H1 (cell line): ENCODE data around the gene SOCS7. TPM values are rescaled to one million over a fixed set of nuclear protein-coding genes. Genes with fewer than 3 reads are reported as not detected.
A peak's percentile ranks its signal among the peaks of the same experiment; 100 is the strongest.

Experiments used
- ASH2L ChIP-seq: fragments of 200-600, 300-600 bp; sonication (generic); IDR thresholded peaks from one replicate; pipeline ENCODE4 v1.7.1; 2017; ENCODE audit warnings: low read length
- CHD2 ChIP-seq: IDR thresholded peaks from 2 replicates; pipeline ENCODE4 v1.6.1; 2012; ENCODE audit warnings: low read length, improper control_type of control experiment
- CTBP2 ChIP-seq: IDR thresholded peaks from 2 replicates; pipeline ENCODE4 v1.7.0; 2011; ENCODE audit warnings: borderline replicate concordance, mild to moderate bottlenecking, moderate library complexity, mixed read lengths, low read length; ENCODE audit not compliant: insufficient read depth, insufficient read length
- EP300 ChIP-seq, 2 experiments: IDR thresholded peaks; 1 replicate in 1 of 2; 2 replicates in 1 of 2; pipeline ENCODE4 v1.6.1; 2011 to 2012; ENCODE audit warnings: low read depth in 2 of 2, low read length in 2 of 2, mild to moderate bottlenecking in 2 of 2, borderline replicate concordance in 1 of 2, inconsistent platforms in 1 of 2, moderate library complexity in 1 of 2
- HDAC6 ChIP-seq: IDR thresholded peaks from one replicate; pipeline ENCODE4 v1.7.1; 2012; ENCODE audit warnings: low read depth, mild to moderate bottlenecking, inconsistent platforms, low read length, moderate library complexity
- KDM1A ChIP-seq: fragments of 200-600, 300-600 bp; sonication (generic); IDR thresholded peaks from 2 replicates; pipeline ENCODE4 v1.7.1; 2016; ENCODE audit warnings: mild to moderate bottlenecking, low read length, borderline replicate concordance
- RXRA ChIP-seq: IDR thresholded peaks from 2 replicates; pipeline ENCODE4 v1.6.1; 2011; ENCODE audit warnings: low read depth, mild to moderate bottlenecking, low read length, moderate library complexity; ENCODE audit not compliant: insufficient read depth
- SIN3A ChIP-seq, 2 experiments: IDR thresholded peaks in 1 of 2; conservative IDR thresholded peaks in 1 of 2; 2 replicates each; pipeline ENCODE4 v1.6.1; 2011 to 2012; ENCODE audit warnings: low read length in 2 of 2, improper control_type of control experiment in 1 of 2, low read depth in 1 of 2, mild to moderate bottlenecking in 1 of 2
- SP1 ChIP-seq: IDR thresholded peaks from 2 replicates; pipeline ENCODE4 v1.6.1; 2011; ENCODE audit warnings: low read depth, low read length
- SRF ChIP-seq: IDR thresholded peaks from 2 replicates; pipeline ENCODE4 v1.6.1; 2011; ENCODE audit warnings: mild to moderate bottlenecking, low read depth, low read length, moderate library complexity
- TBP ChIP-seq: IDR thresholded peaks from 2 replicates; pipeline ENCODE4 v1.6.1; 2011; ENCODE audit warnings: low read depth, low read length, improper control_type of control experiment
- polyA plus RNA-seq, 7 experiments: library from polyadenylated mRNA; depleted of rRNA in 3 of 7; stranded (reverse) in 5 of 7; unstranded in 2 of 7; fragments of >200 nt in 5 of 7; fragments of 200-250 nt in 2 of 7; gene quantifications; 1 replicate in 5 of 7; 2 replicates in 1 of 7; 4 replicates in 1 of 7; pipeline versions ENCODE4 v1.2.1 to v1.2.3, GENCODE V29; 2011 to 2013; ENCODE audit warnings: missing spikeins in 2 of 7, mixed read lengths in 2 of 7
- total RNA-seq: library from RNA; stranded (reverse); fragmentation: NEBNext Ultra II Directional; extraction: Animal tissue kit (Norgen Biotek cat#: 25700); gene quantifications from 2 replicates; pipeline ENCODE4 v1.2.1, GENCODE V29; 2021
- TF ChIP-seq, protein P1 (sequence below): IDR thresholded peaks from 2 replicates; pipeline ENCODE4 v1.6.1; 2012; ENCODE audit warnings: inconsistent platforms
- TF ChIP-seq, protein P2 (sequence below): IDR thresholded peaks from 2 replicates; pipeline ENCODE4 v1.6.1; 2012; ENCODE audit warnings: low read length, inconsistent platforms
- TF ChIP-seq, protein P3 (sequence below): IDR thresholded peaks from 2 replicates; pipeline ENCODE4 v1.6.1; 2012; ENCODE audit warnings: inconsistent platforms
- TF ChIP-seq, protein P4 (sequence below): IDR thresholded peaks from 2 replicates; pipeline ENCODE4 v1.6.1; 2011; ENCODE audit warnings: low read depth, mild to moderate bottlenecking, low read length; ENCODE audit not compliant: insufficient read depth

SOCS7 gene
- total and polyA plus RNA-seq, 2 of the 8 experiments (the other 6 are each of a cell fraction or from before 2014, with no cell fraction given): 13.5 to 26.9 TPM

DNA sequence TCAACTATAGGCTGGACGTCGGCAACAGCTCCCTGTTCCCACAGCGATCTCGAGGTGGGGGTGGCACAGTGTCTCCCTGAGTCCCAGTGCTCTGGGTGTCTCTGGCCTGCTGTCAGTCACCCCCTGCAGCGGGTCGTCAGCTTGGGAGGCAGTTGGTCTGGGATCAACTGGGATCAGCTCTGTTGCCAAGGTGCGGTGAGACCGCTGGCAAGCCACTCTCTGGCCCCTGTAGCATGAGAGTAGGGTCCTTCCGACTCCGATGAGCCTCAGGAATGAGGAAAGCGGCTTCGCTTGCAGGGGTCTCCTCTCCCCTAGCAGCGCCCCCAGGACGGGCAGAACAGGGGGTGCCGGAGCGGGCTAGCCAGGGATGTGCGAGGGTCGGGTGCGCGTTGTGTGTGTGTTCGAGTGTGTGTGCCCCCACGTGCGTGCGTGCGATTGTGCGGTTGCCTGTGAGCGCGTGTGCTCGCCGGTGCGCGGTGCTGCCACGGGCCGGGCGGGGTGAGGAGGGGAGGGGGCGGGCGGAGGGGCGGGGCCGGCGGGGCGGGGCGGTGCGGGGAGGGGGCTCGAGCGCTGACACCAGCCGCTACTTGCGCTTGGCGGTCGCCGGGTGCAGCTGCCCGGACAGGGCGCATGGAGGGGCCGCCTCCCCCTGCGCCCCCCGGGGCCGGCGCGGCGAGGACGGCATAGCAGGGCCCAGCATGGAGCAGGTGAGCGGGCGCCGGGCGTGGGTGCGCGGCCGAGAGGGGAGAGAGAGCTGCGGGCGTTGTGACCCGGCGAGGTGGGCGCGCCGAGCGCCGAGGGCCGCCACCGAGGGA, 67.3 kb downstream of the SOCS7 start (continued):
- TF ChIP-seq RXRA (no peak), SRF (no peak), SIN3A (conservative IDR thresholded peaks at IDR 0.05 in 1 of 2, IDR thresholded peaks at IDR 0.05 in 1 of 2; ENCODE audit: low read depth in 1 of 2, low read length in 2 of 2) (0 out of 4 replicates have a peak, but pooled peaks of 1 of the 2 experiments have one; percentile 18), HDAC6 (no peak), ASH2L (peak; percentile 36), KDM1A (no peak), TBP (no peak), CTBP2 (no peak), CHD2 (no peak), SP1 (no peak), EP300 (IDR thresholded peaks at IDR 0.05; ENCODE audit: borderline replicate concordance in 1 of 2, low read depth in 2 of 2, low read length in 2 of 2) (no peak)
- TF ChIP-seq, protein P1, sequence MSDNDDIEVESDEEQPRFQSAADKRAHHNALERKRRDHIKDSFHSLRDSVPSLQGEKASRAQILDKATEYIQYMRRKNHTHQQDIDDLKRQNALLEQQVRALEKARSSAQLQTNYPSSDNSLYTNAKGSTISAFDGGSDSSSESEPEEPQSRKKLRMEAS: peak; percentile 80
- TF ChIP-seq, protein P2, sequence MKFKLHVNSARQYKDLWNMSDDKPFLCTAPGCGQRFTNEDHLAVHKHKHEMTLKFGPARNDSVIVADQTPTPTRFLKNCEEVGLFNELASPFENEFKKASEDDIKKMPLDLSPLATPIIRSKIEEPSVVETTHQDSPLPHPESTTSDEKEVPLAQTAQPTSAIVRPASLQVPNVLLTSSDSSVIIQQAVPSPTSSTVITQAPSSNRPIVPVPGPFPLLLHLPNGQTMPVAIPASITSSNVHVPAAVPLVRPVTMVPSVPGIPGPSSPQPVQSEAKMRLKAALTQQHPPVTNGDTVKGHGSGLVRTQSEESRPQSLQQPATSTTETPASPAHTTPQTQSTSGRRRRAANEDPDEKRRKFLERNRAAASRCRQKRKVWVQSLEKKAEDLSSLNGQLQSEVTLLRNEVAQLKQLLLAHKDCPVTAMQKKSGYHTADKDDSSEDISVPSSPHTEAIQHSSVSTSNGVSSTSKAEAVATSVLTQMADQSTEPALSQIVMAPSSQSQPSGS: no peak
- TF ChIP-seq, protein P3, sequence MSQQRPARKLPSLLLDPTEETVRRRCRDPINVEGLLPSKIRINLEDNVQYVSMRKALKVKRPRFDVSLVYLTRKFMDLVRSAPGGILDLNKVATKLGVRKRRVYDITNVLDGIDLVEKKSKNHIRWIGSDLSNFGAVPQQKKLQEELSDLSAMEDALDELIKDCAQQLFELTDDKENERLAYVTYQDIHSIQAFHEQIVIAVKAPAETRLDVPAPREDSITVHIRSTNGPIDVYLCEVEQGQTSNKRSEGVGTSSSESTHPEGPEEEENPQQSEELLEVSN: no peak
- TF ChIP-seq, protein P4, sequence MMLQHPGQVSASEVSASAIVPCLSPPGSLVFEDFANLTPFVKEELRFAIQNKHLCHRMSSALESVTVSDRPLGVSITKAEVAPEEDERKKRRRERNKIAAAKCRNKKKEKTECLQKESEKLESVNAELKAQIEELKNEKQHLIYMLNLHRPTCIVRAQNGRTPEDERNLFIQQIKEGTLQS: no peak
